Brain microvascular endothelial cell (primary cell): Measurements from ENCODE around the gene DHPS.

Source experiments
- DNase-seq: peaks from one replicate; pipeline ENCODE4 v3.0.0-alpha.2; 2020
- H3K27ac ChIP-seq: fragments of 250-450 bp; sonication (Bioruptor Pico); 2 replicates; pipeline ENCODE4 v1.5.1; 2020; ENCODE audit warnings: mild to moderate bottlenecking, moderate library complexity
- H3K27me3 ChIP-seq: fragments of 250-450 bp; sonication (Bioruptor Pico); replicated peaks from 2 replicates; pipeline ENCODE4 v1.5.1; 2020; ENCODE audit warnings: mild to moderate bottlenecking
- H3K36me3 ChIP-seq: fragments of 250-450 bp; sonication (Bioruptor Pico); replicated peaks from 2 replicates; pipeline ENCODE4 v1.5.1; 2020; ENCODE audit warnings: mild to moderate bottlenecking
- H3K4me3 ChIP-seq: 2 replicates; pipeline ENCODE4 v1.5.1; 2011; ENCODE audit warnings: low read depth, mild to moderate bottlenecking, control low read depth, low read length, moderate library complexity
- CTCF ChIP-seq: IDR thresholded peaks from 2 replicates; pipeline ENCODE4 v1.5.1; 2011; ENCODE audit warnings: low read depth, mild to moderate bottlenecking, moderate library complexity, low read length, control low read depth, inconsistent platforms; ENCODE audit errors: missing control alignments
- in situ Hi-C: cut with HindIII; loops from 2 replicates; pipeline ENCODE4 v1.10.0; 2017; ENCODE audit warnings: low sequenced_read_pairs, low pct_ligation_motif_present

The DHPS gene

GRCh38 chr19:12672744-12673143 is 8.9 kb downstream of the DHPS start:
- Histone ChIP-seq H3K27me3 (no peaks in the 10 kb centered on the region), H3K27ac (no peak overlapping the region), H3K36me3 (peaks cover 42% of the 10 kb centered on the region), H3K4me3 (no peak overlapping the region)
- TF ChIP-seq CTCF, result no peak
- DNase-seq, result no peak
- in situ Hi-C loops, result no loop called here

GRCh38 chr19:12670159-12670928 is 11.3 kb downstream of the DHPS start:
- in situ Hi-C loops, result no loop called here
- peak overlapping the region; percentile 96 for H3K4me3 ChIP-seq
- H3K27me3 ChIP-seq, result no peaks in the 10 kb centered on the region
- peaks cover 26% of the 10 kb centered on the region for H3K36me3 ChIP-seq
- DNase-seq, result no peak
- no peak overlapping the region for H3K27ac ChIP-seq
- TF ChIP-seq CTCF, result no peak

GRCh38 chr19:12669270-12670158 is 12.2 kb downstream of the DHPS start:
- Histone ChIP-seq H3K27ac (peak overlapping the region; percentile 96), H3K4me3 (peak overlapping the region; percentile 96), H3K36me3 (peaks cover 23% of the 10 kb centered on the region), H3K27me3 (no peaks in the 10 kb centered on the region)
- in situ Hi-C loops, result no loop called here
- peak; percentile 11 for TF ChIP-seq CTCF
- peak; percentile 61 for DNase-seq

GRCh38 chr19:12668932-12669269 is 12.8 kb downstream of the DHPS start:
- H3K36me3 ChIP-seq, result peaks cover 18% of the 10 kb centered on the region
- no peak for TF ChIP-seq CTCF
- in situ Hi-C loops, result no loop called here
- no peaks in the 10 kb centered on the region for H3K27me3 ChIP-seq
- peak overlapping the region; percentile 96 for H3K27ac ChIP-seq
- peak overlapping the region; percentile 96 for H3K4me3 ChIP-seq
- DNase-seq, result peak; percentile 60

GRCh38 chr19:12668346-12668745 is 13.3 kb downstream of the DHPS start:
- Histone ChIP-seq H3K27ac (peak overlapping the region; percentile 96), H3K4me3 (peak overlapping the region; percentile 96), H3K36me3 (peaks cover 16% of the 10 kb centered on the region), H3K27me3 (no peaks in the 10 kb centered on the region)
- DNase-seq, result no peak
- in situ Hi-C loops, result no loop called here
- TF ChIP-seq CTCF, result no peak
